ENCODE results near the gene LRBA. TPM values are rescaled to one million over a fixed set of nuclear protein-coding genes. Genes with fewer than 3 reads are reported as not detected.

LRBA gene
- total RNA-seq, 2 donors from 2014 or later = 37.7 to 70.5 TPM

- ATAC-seq (no peak), DNase-seq (ENCODE audit: low spot score) (no peak)
- H3K9me3 Mint-ChIP-seq = peaks cover 3% of the 10 kb centered on the region
- H3K27me3 Mint-ChIP-seq = no peaks in the 10 kb centered on the region
- H3K36me3 Mint-ChIP-seq = peaks cover 15% of the 10 kb centered on the region
- no peak overlapping the region for H3K4me3 Mint-ChIP-seq
- H3K4me1 Mint-ChIP-seq (ENCODE audit: low read depth in 2 of 2) = peaks cover 16% of the 10 kb centered on the region in 2 donors
- peak overlapping the region in 1 of 2 donors; percentile 67 for H3K27ac Mint-ChIP-seq
Observed at GRCh38 chr4:150720973-150721518, 294.0 kb downstream of the LRBA start.

GRCh38 chr4:150717952-150718351 lies 297.1 kb downstream of the LRBA start:
- H3K4me3 Mint-ChIP-seq = no peak overlapping the region
- peaks cover 5% of the 10 kb centered on the region for H3K36me3 Mint-ChIP-seq
- no peaks in the 10 kb centered on the region for H3K27me3 Mint-ChIP-seq
- no peak overlapping the region for H3K27ac Mint-ChIP-seq
- peaks cover 6 to 9% of the 10 kb centered on the region in 2 donors for H3K4me1 Mint-ChIP-seq (ENCODE audit: low read depth in 2 of 2)
- ATAC-seq = no peak
- H3K9me3 Mint-ChIP-seq = no peaks in the 10 kb centered on the region
- DNase-seq (ENCODE audit: low spot score) = no peak

GRCh38 chr4:150714462-150715438 lies 300.3 kb downstream of the LRBA start:
- DNase-seq (ENCODE audit: low spot score) (no peak), ATAC-seq (no peak)
- Mint-ChIP-seq H3K4me1 (ENCODE audit: low read depth in 2 of 2) (peaks cover 0 to 4% of the 10 kb centered on the region in 2 donors), H3K27ac (no peak overlapping the region), H3K4me3 (no peak overlapping the region), H3K36me3 (no peaks in the 10 kb centered on the region), H3K9me3 (no peaks in the 10 kb centered on the region), H3K27me3 (no peaks in the 10 kb centered on the region)

DNA sequence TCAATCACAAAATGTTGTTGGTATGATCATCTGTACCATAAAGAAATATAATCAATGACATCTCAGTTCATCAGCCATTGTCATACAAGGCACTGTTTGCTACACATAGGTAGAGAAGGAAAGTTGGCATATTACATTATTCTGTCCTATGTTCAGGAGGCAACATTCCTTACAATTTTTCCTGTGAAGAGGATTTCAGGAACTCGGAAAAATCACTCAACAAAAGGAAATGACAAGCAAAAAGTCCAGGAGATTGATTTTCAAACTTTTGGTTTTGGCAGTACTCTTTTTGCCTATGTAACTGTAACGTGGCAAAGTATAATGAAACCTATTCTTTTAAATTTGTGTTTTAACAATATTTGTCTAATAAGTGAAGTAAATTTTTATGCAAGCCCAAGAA lies 301.8 kb downstream of the LRBA start:
- Mint-ChIP-seq H3K27ac (no peak overlapping the region), H3K4me3 (no peak overlapping the region), H3K9me3 (no peaks in the 10 kb centered on the region), H3K27me3 (no peaks in the 10 kb centered on the region), H3K4me1 (ENCODE audit: low read depth in 2 of 2) (peaks cover 0 to 6% of the 10 kb centered on the region in 2 donors), H3K36me3 (no peaks in the 10 kb centered on the region)
- ATAC-seq (no peak), DNase-seq (ENCODE audit: low spot score) (no peak)

DNA sequence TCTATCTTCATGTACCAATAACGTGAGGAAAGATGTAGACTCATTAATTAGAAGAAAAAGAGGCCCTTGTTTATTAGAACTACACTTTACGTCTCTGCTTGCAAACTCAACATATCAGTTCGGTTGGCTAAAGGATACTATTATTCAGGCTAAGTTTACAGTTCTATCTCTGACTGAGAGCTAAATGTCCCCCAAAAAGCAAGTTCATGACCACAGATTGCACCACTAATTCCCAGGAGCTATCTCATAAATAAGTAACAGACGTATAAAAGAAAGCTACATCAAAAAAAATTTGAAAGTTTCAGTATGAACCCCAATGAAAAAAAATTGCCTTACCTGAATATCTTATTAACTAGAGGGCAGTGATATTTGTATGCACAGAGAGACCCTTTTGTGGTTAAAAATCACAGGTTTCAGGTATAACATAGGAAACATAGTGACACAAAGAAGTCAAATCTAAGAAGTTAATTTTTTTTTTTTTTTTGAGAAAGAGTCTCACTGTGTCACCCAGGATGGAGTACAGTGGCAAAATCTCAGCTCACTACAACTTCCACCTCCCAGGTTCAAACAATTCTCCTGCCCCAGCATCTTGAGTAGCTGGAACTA lies 304.2 kb downstream of the LRBA start:
- no peaks in the 10 kb centered on the region for H3K27me3 Mint-ChIP-seq
- H3K27ac Mint-ChIP-seq = no peak overlapping the region
- no peaks in the 10 kb centered on the region for H3K36me3 Mint-ChIP-seq
- H3K4me1 Mint-ChIP-seq (ENCODE audit: low read depth in 2 of 2) = peaks cover 0 to 6% of the 10 kb centered on the region in 2 donors
- ATAC-seq (no peak), DNase-seq (ENCODE audit: low spot score) (no peak)
- no peak overlapping the region for H3K4me3 Mint-ChIP-seq
- H3K9me3 Mint-ChIP-seq = no peaks in the 10 kb centered on the region

- H3K9me3 Mint-ChIP-seq = no peaks in the 10 kb centered on the region
- no peak overlapping the region for H3K27ac Mint-ChIP-seq
- no peak for ATAC-seq
- DNase-seq (ENCODE audit: low spot score) = no peak
- peaks cover 2 to 6% of the 10 kb centered on the region in 2 donors for H3K4me1 Mint-ChIP-seq (ENCODE audit: low read depth in 2 of 2)
- no peaks in the 10 kb centered on the region for H3K36me3 Mint-ChIP-seq
- H3K4me3 Mint-ChIP-seq = no peak overlapping the region
- no peaks in the 10 kb centered on the region for H3K27me3 Mint-ChIP-seq
Observed at GRCh38 chr4:150708004-150708403, 307.1 kb downstream of the LRBA start.

DNA sequence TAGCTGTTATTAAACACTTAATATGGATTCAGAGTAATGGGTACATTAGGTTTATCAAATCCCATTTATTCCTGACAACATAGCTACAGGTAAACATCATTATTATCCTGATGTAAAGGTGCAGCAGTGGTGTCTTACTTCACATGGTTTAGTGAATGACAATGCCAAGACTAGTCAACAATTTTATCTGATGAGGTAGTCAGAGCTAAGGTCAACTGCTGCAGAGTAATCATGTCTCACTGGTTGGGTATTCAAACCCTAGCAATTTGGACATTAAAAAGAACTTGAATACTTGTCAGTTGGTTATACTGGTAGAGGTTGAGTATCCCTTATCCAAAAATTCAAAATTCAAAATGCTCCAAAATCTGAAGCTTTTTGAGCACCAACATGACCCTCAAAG lies 315.5 kb downstream of the LRBA start:
- Mint-ChIP-seq H3K4me3 (no peak overlapping the region), H3K27me3 (no peaks in the 10 kb centered on the region), H3K4me1 (ENCODE audit: low read depth in 2 of 2) (peaks cover 2 to 4% of the 10 kb centered on the region in 2 donors), H3K27ac (no peak overlapping the region), H3K9me3 (no peaks in the 10 kb centered on the region), H3K36me3 (no peaks in the 10 kb centered on the region)
- no peak for ATAC-seq
- DNase-seq (ENCODE audit: low spot score) = no peak

DNA sequence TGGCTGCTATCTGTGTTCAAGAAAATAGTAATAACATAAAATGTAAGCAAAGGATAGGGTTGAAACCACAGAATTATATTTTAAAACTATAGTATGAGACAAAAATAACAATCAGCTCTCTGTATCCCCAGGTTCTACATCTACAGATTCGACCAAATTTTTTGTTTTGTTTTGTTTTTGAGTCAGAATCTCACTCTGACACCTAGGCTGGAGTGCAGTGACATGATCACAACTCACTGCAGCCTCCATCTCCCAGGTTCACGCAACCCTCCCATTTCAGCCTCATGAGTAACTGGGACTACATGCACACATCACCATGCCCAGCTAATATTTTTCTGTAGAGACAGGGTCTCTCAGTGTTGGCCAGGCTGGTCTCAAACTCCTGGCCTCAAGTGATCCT lies 319.9 kb downstream of the LRBA start:
- no peaks in the 10 kb centered on the region for H3K27me3 Mint-ChIP-seq
- peak overlapping the region in 1 of 2 donors; percentile 45 for H3K27ac Mint-ChIP-seq
- H3K4me1 Mint-ChIP-seq (ENCODE audit: low read depth in 2 of 2) = peaks cover 2 to 10% of the 10 kb centered on the region in 2 donors
- ATAC-seq = no peak
- H3K9me3 Mint-ChIP-seq = no peaks in the 10 kb centered on the region
- no peaks in the 10 kb centered on the region for H3K36me3 Mint-ChIP-seq
- DNase-seq (ENCODE audit: low spot score) = no peak
- H3K4me3 Mint-ChIP-seq = no peak overlapping the region

DNA sequence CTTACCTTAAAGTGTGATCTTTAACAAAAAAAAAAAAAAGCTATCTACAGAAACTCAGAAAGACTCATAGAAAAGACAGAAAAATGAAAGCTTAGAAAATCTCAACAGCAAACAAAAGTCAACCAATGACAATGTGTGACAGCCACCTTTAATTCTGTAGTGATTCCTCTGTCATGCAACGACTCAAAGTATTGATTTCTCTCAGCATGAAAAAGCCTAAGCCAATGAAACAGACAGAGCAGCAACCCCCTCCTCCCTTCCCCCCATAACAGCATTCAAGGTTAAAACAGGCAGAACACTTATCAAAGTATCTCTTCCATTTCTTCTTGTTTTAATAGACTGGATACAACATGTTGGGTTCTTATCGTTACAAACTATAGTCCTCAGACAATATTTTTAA lies 320.6 kb downstream of the LRBA start:
- H3K4me3 Mint-ChIP-seq = no peak overlapping the region
- H3K27me3 Mint-ChIP-seq = no peaks in the 10 kb centered on the region
- ATAC-seq (no peak), DNase-seq (ENCODE audit: low spot score) (no peak)
- no peaks in the 10 kb centered on the region for H3K9me3 Mint-ChIP-seq
- no peaks in the 10 kb centered on the region for H3K36me3 Mint-ChIP-seq
- no peak overlapping the region for H3K27ac Mint-ChIP-seq
- H3K4me1 Mint-ChIP-seq (ENCODE audit: low read depth in 2 of 2) = peaks cover 2 to 10% of the 10 kb centered on the region in 2 donors

DNA sequence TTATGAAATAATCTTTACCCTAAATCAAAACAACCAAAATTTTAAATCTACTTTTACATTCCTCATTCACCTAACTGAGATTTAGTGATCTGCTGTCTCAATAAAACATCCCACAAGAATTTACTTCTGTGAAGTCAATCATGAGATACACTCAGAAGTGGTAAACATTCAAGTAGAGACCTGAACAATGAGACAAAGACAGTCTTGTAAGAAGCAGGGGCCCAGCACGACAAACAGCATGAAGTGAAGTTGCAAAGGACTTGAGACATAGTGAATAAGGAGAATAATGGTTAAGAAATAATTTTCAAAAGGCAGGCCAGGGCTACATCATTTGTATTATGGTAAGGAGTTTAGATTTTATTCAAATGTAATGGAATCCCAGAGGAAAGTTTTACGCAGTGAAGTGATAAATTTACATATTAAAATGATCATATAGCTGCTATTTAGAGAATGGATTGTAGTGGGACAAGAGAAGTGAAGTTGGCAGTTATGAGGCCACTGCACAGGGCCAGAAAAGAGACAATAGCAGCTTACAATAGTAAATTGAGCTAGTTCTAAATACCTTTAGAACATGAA lies 331.2 kb downstream of the LRBA start:
- H3K27ac Mint-ChIP-seq = no peak overlapping the region
- ATAC-seq (no peak), DNase-seq (ENCODE audit: low spot score) (no peak)
- H3K9me3 Mint-ChIP-seq = no peaks in the 10 kb centered on the region
- H3K36me3 Mint-ChIP-seq = no peaks in the 10 kb centered on the region
- no peaks in the 10 kb centered on the region for H3K27me3 Mint-ChIP-seq
- peaks cover 0 to 5% of the 10 kb centered on the region in 2 donors for H3K4me1 Mint-ChIP-seq (ENCODE audit: low read depth in 2 of 2)
- H3K4me3 Mint-ChIP-seq = no peak overlapping the region

DNA sequence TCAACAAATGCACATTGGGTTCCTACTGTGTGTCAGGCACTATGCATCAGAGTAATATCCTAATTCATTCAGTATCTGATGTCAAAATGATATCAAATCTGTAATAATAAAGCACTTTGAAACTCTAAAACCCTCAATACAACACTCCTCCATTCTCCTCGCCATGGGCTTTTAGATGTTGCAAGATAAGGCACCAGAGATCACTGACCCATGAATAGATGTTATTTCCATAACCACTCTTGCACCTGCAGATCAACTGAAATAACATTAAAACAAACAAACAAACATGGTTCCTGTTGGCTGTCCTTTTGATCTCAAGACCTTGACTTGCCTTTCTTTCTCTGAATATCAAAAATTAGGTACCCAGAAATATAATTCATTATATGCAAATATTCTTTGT lies 333.0 kb downstream of the LRBA start:
- H3K4me1 Mint-ChIP-seq (ENCODE audit: low read depth in 2 of 2) = peaks cover 0 to 5% of the 10 kb centered on the region in 2 donors
- no peaks in the 10 kb centered on the region for H3K27me3 Mint-ChIP-seq
- no peaks in the 10 kb centered on the region for H3K36me3 Mint-ChIP-seq
- no peak overlapping the region for H3K27ac Mint-ChIP-seq
- ATAC-seq (no peak), DNase-seq (ENCODE audit: low spot score) (no peak)
- H3K4me3 Mint-ChIP-seq = no peak overlapping the region
- H3K9me3 Mint-ChIP-seq = no peaks in the 10 kb centered on the region

- no peak for DNase-seq (ENCODE audit: low spot score)
- Mint-ChIP-seq H3K36me3 (no peaks in the 10 kb centered on the region), H3K27me3 (no peaks in the 10 kb centered on the region), H3K9me3 (no peaks in the 10 kb centered on the region), H3K4me3 (no peak overlapping the region), H3K27ac (no peak overlapping the region), H3K4me1 (ENCODE audit: low read depth in 2 of 2) (peaks cover 0 to 5% of the 10 kb centered on the region in 2 donors)
- ATAC-seq = no peak
Observed at GRCh38 chr4:150681063-150681462, 334.0 kb downstream of the LRBA start.

DNA sequence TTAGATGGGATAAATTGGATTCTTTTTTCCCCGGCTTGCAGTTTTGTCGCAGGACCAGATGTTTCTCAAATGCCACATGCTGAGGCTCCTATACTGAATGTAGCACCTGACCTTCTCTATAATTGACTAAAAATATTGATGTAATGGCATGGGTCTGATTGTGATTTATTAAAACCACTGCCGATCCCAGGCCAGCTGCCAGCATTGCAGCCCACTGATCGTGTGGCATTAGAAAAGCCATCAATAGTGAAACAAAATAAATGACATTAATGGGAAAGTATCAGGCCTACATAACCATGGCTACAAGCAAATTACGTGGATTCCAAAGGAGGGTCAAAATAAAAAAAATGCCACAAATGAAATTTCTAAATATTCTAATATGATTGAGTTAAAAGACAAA lies 334.4 kb downstream of the LRBA start:
- H3K4me3 Mint-ChIP-seq = no peak overlapping the region
- no peaks in the 10 kb centered on the region for H3K27me3 Mint-ChIP-seq
- H3K9me3 Mint-ChIP-seq = no peaks in the 10 kb centered on the region
- no peak overlapping the region for H3K27ac Mint-ChIP-seq
- ATAC-seq (no peak), DNase-seq (ENCODE audit: low spot score) (no peak)
- no peaks in the 10 kb centered on the region for H3K36me3 Mint-ChIP-seq
- peaks cover 0 to 4% of the 10 kb centered on the region in 2 donors for H3K4me1 Mint-ChIP-seq (ENCODE audit: low read depth in 2 of 2)
